Measurements from ENCODE around the gene PDGFRB.

- no peak for TF ChIP-seq CTCF (conservative IDR thresholded peaks at IDR 0.05; ENCODE audit: low read length)
- no peak for TF ChIP-seq EZH2phosphoT487 (IDR thresholded peaks at IDR 0.05; ENCODE audit: borderline replicate concordance, low read depth, low read length)
Measured at GRCh38 chr5:150129454-150129812, 26.2 kb downstream of the PDGFRB start.
